ENCODE results near the gene ELP2.

ELP2 gene

GRCh38 chr18:36124841-36125240, 4.9 kb upstream of the ELP2 start:
- DNase-seq (ENCODE audit: low read depth, low spot score), result no peak

GRCh38 chr18:36126668-36127067, 3.0 kb upstream of the ELP2 start:
- no peak for DNase-seq (ENCODE audit: low read depth, low spot score)

GRCh38 chr18:36127836-36128529, 1.7 kb upstream of the ELP2 start:
- no peak for DNase-seq (ENCODE audit: low read depth, low spot score)

- no peak for DNase-seq (ENCODE audit: low read depth, low spot score)
These were observed 1.2 kb upstream of the ELP2 start for GRCh38 chr18:36128530-36128870.

- no peak for DNase-seq (ENCODE audit: low read depth, low spot score)
These were observed 796 bp upstream of the ELP2 start for GRCh38 chr18:36128907-36129299.

- no peak for DNase-seq (ENCODE audit: low read depth, low spot score)
These were observed 536 bp downstream of the ELP2 start for GRCh38 chr18:36130039-36130831.

GRCh38 chr18:36130883-36131653, 1.4 kb downstream of the ELP2 start:
- no peak for DNase-seq (ENCODE audit: low read depth, low spot score)

GRCh38 chr18:36131692-36132483, 2.2 kb downstream of the ELP2 start:
- no peak for DNase-seq (ENCODE audit: low read depth, low spot score)

- no peak for DNase-seq (ENCODE audit: low read depth, low spot score)
These were observed 3.1 kb downstream of the ELP2 start for GRCh38 chr18:36132756-36133155.

- no peak for DNase-seq (ENCODE audit: low read depth, low spot score)
These were observed 5.6 kb downstream of the ELP2 start for GRCh38 chr18:36135264-36135663.

GRCh38 chr18:36139245-36139644, 9.5 kb downstream of the ELP2 start:
- DNase-seq (ENCODE audit: low read depth, low spot score), result no peak

GRCh38 chr18:36141576-36141975, 11.9 kb downstream of the ELP2 start:
- no peak for DNase-seq (ENCODE audit: low read depth, low spot score)

- DNase-seq (ENCODE audit: low read depth, low spot score), result no peak
These were observed 13.1 kb downstream of the ELP2 start for GRCh38 chr18:36142751-36143150.

- no peak for DNase-seq (ENCODE audit: low read depth, low spot score)
These were observed 13.7 kb downstream of the ELP2 start for GRCh38 chr18:36143391-36143790.

GRCh38 chr18:36149514-36150289, 20.0 kb downstream of the ELP2 start:
- DNase-seq (ENCODE audit: low read depth, low spot score), result no peak

GRCh38 chr18:36152781-36153180, 23.1 kb downstream of the ELP2 start:
- no peak for DNase-seq (ENCODE audit: low read depth, low spot score)

- DNase-seq (ENCODE audit: low read depth, low spot score), result no peak
These were observed 23.5 kb downstream of the ELP2 start for GRCh38 chr18:36153203-36153602.

GRCh38 chr18:36153771-36154170, 24.1 kb downstream of the ELP2 start:
- DNase-seq (ENCODE audit: low read depth, low spot score), result no peak

GRCh38 chr18:36155851-36156757, 26.4 kb downstream of the ELP2 start:
- no peak for DNase-seq (ENCODE audit: low read depth, low spot score)

GRCh38 chr18:36157441-36157840, 27.7 kb downstream of the ELP2 start:
- DNase-seq (ENCODE audit: low read depth, low spot score), result no peak
